NCI-H748 (cell line): ENCODE results near the gene ZNF280D.

Source experiments
- DNase-seq: peaks from one replicate; lab custom pipeline; 2025; ENCODE audit not compliant: unreplicated experiment; lab: John Stamatoyannopoulos, UW

Gene ZNF280D

DNA sequence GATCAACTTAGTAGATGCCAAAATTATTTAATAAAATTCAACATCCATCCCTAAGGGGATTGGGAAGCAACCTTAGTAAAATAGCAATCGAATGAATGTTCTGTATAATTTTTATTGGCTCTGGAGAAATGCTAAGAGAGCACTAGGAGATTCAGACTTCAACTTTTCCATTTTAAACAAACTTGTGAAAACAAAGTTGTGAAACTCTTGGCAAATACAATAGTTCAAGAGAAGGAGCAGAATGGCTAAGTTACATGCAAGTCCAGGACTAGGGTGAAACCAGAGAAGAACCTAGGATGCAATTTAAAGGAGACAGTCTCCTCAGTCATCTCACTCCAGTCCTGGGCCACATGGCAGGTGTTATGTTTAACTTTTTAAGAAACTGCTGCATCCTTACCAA is 16.7 kb upstream of the ZNF280D start:
- no peak for DNase-seq

DNA sequence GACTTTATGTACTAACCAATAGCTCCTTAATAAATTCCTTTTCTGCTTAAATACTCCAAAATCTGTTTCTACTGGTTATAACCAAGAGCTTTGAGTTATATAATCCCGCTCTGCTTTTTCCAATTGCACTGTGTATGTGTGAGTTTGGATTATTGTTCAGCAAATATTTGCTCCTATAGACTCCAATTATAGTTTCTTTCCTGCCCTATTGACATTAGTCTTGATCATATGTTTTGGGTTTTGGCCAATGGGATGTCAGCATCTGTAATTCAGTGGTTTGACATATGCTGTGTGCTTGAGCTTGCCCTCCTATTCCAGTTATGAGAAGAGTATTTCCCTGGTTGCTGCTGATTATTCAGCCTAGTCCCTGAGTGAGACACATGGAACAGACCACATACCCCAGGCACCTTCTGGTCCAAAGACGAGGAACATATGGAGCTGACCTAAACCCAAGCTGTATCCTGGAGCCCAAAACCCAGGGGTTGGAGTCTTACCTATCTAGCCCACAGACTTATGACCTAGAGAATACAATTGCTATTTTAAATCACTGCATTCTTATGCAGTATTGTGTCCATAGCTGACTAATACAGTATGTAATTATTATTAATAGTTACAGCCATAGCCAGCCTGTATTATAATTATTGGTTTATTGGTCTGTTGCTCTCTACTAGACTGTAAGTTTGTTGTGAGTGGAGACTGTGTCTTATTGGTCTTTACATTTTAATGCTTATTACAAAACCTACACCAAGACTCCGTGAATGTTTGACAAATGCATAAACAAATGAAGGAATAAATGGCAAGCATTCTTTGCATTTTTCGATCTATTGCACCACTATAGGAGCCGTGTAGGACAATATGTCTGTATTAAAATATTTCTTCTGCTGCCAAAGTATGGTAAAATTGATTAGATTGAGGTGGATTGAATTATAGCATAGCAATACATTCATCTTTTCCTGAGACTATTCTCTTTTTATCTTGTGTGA is 11.7 kb upstream of the ZNF280D start:
- DNase-seq, result no peak

DNA sequence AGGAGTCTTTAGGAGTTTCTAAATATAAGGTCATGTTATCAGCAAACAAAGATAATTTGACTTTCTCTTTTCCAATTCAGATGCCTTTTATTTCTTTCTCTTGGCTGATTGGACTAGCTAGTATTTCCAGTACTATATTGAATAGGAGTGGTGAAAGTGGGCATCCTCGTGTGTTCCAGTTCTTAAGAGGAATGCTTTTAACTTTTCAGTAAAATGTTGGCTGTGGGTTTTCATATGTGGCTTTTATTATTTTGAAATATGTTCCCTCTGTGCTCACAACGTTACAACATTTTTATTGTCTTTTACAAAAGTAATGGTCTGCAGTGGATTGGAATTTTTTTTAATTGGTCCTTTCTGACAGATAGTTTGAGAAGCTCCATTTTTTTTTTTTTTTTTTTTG is 8.2 kb upstream of the ZNF280D start:
- no peak for DNase-seq

DNA sequence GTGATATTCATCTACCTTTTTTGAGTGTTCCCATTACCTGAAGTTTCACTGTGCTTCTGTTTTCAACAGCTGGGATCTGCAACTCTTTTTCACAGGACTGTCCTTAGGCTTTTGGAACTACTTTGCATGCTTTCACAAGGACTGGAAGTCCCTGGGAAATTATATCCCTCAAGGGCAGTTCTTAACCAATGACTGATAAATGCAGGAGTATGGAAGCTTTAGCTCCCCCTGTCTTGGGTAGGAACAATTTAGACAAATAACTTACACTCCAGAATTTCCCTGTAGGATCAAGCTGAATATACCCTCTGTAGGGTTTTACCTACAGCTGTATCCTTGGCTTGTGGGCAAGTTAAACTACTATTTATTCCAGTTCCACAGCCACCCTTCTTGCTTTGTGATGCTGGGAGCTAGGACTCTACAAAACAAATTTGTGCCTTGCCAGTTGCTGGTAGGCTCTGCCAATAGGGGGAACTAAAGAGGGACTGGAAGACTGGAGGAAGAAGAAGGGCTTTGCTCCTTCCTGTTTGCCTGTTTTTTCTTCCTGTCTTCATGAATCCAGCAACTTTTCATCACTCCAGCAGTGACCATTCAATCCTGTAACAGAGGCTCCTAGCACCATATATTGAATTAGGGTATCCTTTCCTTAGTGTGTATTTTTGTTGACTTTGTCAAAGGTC is 6.8 kb upstream of the ZNF280D start:
- DNase-seq, result peak; percentile 24

DNA sequence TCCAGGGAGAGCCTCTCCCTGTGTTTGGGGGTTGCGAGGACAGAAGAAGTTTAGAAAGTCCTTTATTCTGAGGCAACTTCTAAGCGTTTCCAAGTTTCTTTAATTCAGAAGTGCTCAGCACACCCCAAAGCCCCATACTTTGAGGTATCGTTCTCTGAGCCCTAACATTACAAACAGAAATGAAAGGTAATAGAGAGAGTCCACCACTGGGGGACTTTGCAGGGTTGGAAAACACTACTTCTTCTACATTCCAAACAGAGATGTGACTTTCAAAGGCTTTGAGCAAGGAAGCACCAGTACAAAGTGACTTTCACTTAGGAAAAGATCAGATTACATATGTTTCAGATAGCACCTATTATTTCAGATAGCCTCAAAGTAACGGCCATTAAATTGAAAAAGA is 6.2 kb upstream of the ZNF280D start:
- no peak for DNase-seq

DNA sequence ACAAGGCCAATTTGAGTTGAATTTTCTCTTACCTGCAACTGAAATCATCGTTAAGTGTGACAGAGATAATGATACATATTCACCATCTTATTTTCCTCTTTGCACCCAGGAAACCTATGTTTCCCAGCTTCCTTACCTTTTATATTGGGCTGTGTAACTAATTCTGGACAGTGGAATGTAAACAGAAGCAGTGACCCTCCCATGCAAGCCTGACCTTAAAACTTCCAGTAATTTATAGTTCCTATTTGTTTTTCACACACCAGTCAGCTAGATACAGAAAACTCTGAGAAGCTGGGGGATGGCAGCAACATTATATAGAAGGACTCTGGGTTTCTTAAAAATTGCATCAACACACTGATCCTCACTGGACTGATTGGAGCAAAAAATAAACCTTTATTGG is 4.5 kb upstream of the ZNF280D start:
- no peak for DNase-seq

DNA sequence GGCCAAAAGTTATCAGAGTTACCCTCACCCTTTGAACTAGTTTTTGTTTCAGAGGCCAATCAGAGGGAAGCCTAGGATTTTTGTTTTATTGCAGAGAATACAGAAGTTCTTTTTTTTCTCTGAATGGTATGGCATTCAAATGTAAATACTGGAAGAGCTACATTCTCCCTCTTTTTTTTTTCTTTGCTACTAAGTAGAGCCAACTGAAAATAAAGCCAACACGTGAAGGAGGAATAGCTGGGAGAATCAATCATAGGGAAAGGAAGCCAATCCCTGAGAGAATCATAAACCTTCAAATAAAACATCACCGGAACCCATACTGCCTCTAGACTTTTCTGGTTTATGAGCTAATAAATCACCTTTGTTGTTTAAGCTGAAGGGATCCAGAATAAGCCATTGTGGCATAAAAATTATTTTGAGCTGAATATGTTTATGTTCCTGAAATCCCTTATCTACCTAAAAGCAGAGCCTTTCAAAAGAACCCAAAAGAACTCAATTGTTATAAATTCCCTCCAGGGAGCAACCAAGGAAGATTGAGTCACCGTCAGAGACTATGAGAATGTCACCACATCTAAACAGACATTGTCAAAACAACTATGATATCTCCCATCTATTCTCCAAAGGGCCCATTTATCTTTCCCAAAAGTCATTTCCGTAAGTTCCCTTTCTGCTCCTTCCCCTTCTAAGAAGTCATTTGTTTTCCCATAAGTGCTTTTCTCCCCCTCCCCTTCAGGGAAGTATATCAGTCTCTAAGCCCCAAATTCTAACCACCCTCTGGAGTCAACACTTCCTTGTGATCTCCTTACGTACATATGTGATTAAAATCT is 3.8 kb upstream of the ZNF280D start:
- no peak for DNase-seq

DNA sequence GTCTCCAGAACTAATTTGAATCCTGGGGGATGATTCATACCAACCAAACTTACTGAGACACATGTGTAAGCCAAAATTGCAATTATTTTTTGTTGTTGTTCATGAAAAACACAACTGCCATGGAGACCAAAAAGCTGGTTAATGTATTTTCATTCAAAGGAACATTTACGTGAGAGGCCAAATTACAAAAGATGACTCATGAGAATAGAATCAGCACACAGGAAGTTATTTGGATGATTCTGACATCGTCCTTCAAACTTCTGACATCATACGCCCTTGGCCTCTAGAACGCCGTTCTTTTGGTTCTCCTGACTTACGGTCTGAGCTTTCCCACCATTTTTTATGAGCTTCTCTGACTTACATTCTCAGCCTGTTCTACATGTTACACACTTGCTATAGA is 3.0 kb upstream of the ZNF280D start:
- DNase-seq, result no peak

DNA sequence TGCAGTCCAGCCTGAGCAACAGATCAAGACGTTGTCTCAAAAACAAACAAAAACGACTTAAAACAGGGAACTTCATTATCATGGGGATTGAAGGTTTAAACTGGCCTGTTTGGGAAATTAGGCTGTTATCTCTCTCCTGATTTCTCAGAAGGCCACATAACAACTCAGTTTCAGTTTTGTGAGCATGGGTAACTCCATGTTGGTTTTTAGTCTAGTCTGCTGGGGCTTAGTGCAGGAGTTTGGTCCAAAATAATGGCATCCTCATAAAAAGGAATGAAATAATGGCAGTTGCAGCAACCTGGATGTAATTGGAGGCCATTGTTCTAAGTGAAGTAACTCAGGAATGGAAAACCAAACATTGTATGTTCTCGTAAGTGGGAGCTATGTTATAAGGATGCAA is 2.3 kb upstream of the ZNF280D start:
- DNase-seq, result no peak

DNA sequence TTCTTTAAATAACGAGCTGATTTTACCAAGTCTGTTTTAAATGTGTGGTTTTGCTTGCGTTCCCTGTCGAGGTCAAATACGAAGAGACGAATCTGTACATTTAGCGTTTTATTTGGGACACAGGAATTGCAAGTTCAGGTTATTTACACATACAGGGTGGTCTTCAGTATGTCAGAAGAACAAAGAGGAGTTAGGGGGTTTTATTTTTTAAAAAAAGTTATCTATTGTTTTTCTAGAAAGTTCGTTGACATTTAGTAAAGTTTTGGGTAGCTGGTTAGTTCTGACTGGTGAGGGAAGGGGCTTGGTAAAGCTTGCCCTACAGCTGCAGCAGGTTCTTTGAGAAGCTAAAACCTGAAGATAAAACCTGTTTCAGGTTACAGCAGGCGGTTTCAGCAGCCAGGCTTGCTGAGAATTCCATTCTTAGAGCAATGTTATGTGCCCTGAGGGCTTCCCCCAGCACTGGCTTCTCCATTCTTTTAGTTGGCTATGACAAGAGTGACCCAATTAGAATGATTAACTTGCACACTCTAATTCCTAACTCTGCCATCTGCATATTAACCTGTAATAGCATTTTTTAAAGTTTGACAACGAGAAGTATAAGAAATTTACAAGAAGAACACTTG is 815 bp upstream of the ZNF280D start:
- peak; percentile 10 for DNase-seq

DNA sequence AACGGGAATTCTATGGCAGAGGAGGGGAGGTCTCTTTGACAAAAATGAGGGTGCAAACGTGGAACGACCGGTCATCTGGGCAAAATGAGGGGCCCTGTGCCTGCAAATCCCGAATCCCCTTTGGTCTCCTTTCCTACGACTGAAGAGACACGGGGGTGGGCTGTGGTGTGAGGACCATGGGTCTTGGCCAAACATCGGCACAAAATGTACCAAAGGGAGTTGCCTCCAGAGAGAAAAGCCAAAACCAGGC is 498 bp downstream of the ZNF280D start:
- DNase-seq, result no peak

DNA sequence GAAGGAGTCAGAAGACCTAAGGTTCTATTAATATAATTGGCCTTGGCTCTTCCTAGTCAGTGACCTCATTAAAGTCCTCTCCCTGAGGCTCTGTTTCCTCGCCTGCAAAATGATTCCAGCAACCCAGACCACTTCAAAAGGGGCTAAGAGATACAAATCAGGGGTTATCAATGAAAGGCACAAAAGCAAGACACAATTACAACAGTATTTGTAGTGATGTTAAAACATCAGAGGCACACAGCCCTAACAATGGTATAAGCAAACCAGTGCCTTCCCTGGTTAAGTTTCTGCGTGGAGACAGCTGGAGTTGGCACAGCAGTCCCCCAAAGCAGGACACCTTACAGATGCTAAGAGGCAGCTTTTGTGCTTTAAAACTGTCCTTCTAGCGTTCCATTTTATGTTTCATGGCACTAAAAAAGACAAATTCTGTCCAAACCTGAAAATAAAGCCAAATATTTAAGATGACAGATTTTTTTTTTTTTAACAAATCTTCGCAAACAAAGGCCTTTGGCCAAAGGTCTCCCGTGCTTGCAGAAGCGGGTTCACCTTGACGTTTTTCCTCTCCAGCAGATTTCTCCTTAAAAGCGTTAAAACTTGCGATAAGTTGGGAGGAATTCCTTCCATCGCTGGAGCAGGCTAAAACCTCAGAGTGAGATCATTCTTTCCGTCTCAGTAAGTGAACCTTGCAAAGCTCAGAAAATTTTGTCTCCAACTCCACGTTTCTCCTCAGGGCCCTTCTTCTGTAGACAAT is 999 bp downstream of the ZNF280D start:
- peak; percentile 33 for DNase-seq

DNA sequence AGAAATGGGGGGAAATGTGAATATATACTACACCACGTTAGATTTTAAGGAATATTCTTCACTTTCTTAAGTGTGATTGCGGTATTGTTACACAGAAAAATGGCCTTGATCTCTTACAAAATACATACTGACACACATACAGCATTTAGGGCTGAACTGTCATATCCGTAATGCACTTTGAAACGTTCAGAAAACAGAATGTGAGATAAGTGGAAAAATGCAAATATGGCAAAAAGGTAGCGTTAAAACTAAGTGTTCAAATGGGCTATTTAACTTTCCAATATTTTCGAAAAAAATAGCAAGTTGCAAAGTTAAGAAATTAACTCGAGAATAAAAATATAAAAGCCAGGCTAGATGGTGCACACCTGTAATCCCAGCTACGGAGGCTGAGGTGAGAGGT is 1.8 kb downstream of the ZNF280D start:
- no peak for DNase-seq

DNA sequence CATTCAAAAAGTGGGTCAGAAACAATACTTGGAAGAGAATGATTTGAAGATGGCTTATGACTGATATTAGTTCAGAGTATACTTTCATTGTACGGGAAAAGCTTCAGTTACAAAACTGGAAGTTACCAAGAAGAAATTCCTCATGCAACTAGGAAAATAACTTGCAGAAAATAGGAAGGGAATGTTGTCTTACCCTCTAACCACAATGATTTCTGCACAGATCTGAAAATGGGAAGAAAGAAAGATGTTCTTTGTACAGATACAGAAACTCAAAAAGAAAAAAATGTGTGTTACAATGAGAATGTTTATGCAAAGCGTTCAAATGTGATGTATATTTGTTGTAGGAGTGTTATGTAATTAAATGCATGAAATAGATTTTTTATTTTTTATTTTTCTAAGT is 3.7 kb downstream of the ZNF280D start:
- DNase-seq, result no peak

DNA sequence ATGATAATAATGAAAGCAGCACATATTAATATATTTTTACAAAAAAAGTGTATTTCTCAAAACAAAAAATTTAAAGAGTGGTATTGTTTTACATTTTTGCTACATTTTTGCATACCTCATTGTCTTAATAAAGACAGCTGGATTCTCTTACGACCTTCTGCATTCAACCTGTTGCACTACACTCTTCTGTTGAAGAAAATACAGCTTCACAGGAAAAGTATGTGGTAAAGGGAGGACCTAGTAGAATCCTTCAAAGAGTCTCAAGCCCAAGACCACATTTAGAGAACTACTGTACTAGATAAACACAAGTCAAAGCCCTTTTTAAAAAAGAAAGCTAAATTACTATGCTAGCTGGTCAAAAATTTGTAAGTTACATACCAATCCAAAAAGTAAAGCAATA is 7.9 kb downstream of the ZNF280D start:
- no peak for DNase-seq

DNA sequence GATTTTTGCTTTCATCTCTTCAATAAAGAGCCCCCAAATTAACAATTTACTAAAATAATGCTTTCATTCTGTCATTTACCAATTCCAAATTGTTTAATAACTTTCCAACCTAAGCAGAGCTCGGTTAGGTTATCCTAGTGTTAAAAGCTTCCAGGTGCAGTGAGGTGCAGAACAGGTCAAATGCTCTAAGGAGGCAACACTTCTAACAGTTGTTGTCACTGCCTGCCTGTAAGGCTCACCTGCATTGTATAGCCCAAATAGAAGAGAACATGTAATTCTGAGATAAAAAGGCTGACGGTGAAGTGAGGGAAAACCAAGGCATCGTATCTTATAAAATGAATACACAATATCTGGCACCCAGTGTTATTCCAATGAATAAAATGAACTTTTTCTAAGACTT is 9.1 kb downstream of the ZNF280D start:
- DNase-seq, result no peak

DNA sequence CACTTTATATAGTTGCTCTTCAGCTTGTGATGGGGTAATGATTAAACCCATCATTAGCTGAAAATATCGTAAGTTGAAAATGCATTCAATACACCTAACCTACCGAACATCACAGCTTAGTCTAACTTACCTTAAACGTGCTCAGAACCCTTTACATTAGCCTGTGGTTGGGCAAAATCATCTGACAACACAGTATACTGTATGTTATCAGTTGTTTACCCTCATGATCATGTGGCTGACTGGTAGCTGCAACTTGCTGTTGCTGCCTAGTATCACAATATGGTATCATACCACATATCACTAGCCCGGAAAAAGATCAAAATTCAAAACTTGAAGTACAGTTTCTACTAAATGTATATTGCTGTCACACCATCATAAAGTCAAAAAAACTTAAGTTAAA is 9.5 kb downstream of the ZNF280D start:
- no peak for DNase-seq

DNA sequence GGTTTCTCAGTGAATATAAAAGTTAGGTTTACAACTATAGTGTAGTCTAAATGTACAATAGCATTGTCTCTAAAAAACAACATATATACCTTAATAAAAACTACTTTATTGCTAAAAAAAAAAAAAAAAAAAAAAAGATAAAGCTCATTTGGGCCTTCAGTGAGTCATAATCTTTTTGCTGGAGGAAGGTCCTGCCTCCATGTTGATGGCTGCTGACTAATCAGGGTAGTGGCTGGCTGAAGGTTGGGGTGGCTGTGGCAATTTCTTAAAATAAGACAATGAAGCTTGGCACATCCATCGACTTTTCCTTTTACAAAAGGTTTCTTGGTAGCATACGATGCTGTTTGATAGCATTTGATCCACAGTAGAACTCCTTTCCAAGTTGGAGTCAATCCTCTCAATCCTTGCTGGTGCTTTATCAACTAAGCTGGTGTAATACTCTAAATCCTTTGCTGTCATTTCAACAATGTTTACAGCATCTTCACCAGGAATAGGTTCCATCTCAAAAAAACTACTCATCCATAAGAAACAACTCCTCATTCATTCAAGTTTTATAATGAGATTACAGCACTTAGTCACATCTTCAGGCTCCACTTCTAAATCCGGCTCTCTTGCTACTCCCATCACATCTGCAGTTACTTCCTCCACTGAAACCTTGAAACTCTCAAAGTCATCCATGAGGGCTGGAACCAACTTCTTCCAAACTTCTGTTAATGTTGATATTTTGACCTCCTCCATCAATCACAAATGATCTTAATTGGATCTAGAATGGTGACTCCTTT is 13.3 kb downstream of the ZNF280D start:
- DNase-seq, result no peak

DNA sequence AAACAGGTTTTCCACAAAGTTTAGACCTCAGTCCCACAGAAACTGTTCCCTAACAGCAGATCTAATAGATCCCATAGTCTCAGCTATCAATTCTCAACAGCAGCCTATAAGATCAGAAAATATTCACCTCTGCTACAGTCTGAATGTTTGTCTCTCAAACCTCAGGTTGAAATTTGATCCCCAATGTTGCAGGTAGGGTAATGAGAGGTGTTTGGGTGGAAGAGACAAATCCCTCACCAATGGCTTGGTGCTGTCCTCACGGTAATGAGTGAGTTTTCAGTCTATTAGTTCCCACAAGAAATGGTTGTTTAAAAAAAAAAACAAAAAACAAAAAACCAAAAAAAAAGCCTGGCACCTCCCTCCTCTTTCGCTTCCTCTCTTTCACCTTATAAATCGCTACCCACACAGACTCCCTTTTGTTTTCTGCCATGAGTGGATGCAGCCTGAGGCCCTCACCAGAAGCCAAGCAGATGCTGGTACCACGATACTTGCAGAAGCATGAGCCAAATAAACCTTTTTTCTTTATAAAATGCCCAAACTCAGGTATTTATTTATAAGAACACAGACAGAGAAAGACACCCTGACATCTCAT is 14.2 kb downstream of the ZNF280D start:
- DNase-seq, result peak; percentile 3

DNA sequence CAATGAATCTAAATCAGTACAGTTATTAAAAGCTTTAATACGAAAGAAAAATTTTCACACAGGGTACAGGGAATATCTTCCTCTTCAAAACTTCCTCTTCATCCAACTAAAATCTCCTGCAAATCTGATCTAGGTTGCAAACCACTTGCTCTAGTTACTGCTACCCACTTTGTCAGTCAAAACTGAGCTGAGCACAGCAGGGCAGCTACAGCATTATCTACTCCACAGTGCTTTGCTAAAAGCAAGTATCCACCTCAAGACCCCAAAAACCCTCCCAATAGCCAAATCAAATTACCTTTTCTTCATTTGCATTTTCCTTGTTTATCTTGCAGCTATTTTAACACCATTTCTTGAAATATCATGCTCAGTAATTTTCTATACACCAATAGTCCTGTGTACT is 14.7 kb downstream of the ZNF280D start:
- DNase-seq, result peak; percentile 1
